Measurements from ENCODE around the gene ABCC6.
A peak's percentile ranks its signal among the peaks of the same experiment; 100 is the strongest.

The ABCC6 gene

DNA sequence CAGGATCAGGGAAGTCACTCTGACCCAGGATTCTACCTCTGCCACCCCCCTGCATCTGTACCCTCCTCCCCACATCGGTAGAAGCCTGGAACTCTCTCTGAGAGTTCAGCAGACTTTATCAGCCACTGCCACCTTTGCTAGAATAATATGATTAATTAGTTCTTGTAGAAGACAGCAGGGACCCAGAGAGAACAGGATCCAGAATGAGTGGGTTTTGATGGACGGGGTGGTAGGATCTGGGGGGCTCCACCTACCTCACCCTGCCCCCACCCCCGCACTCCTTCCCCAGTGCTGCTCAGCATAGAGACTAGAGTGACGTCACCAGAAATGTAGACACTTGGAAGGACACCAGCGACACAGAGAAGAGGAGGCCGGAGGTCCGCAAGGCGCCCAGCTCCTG, 33.5 kb downstream of the ABCC6 start:
- TF ChIP-seq, protein P1, sequence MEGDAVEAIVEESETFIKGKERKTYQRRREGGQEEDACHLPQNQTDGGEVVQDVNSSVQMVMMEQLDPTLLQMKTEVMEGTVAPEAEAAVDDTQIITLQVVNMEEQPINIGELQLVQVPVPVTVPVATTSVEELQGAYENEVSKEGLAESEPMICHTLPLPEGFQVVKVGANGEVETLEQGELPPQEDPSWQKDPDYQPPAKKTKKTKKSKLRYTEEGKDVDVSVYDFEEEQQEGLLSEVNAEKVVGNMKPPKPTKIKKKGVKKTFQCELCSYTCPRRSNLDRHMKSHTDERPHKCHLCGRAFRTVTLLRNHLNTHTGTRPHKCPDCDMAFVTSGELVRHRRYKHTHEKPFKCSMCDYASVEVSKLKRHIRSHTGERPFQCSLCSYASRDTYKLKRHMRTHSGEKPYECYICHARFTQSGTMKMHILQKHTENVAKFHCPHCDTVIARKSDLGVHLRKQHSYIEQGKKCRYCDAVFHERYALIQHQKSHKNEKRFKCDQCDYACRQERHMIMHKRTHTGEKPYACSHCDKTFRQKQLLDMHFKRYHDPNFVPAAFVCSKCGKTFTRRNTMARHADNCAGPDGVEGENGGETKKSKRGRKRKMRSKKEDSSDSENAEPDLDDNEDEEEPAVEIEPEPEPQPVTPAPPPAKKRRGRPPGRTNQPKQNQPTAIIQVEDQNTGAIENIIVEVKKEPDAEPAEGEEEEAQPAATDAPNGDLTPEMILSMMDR (IDR thresholded peaks at IDR 0.05) = no peak

DNA sequence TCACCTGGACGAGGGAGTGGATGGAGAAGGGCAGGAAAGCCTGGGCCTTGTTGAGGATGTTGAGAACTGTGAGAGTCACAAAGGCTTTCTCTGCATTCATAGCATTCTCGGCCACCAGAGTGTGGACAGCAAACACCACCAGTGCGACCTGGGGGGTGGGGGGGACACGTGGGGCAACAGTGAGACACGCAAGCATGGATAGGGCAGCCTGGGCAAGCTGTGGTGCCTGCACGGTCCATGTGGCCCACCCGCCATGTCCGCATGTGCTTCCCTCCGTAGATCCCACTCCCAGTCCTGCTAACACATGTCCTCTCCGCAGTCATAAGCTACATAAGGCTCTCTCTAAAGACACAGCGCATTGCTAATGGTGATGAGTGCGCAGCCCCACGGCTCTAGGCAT, 34.5 kb downstream of the ABCC6 start:
- TF ChIP-seq, protein P1 (IDR thresholded peaks at IDR 0.05) = no peak

DNA sequence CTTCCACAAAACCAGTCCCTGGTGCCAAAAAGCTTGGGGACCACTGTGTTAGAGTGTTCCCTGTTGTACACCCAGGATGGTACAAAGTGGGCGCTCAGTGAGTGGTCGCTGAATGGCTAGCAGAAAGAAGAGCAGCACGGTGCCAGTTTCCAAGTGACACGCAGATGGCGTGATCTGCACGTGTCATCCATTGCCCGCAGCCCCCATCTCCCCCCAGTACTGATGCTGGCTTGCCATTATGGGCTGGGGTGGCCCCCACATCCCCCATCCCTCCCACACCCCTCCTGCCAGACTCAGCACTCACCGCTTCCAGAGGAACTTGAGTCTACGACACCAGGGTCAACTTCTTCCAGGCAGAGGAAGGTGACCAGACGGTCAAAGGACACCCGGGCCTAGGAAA, 36.5 kb downstream of the ABCC6 start:
- TF ChIP-seq, protein P1 (IDR thresholded peaks at IDR 0.05) = no peak

DNA sequence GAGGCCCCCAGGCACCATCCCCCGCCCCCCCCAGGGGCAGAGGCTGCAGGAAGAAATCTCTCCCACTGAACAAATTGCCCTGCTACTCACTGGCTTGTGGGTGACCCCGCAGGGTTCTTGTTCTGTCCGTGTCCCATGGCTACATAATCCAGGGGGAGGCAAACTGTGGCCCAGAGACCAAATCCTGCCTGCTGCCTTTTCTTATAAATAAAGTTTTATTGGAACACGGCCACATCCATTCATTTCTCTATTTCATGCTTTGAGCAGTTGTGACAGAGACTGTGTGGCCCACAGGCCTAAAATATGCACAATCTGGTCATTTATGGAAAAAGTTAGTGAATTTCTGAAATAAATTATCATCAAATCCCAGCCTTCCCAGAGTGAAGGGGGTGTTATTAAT, 38.2 kb downstream of the ABCC6 start:
- TF ChIP-seq, protein P1 (IDR thresholded peaks at IDR 0.05) = no peak

DNA sequence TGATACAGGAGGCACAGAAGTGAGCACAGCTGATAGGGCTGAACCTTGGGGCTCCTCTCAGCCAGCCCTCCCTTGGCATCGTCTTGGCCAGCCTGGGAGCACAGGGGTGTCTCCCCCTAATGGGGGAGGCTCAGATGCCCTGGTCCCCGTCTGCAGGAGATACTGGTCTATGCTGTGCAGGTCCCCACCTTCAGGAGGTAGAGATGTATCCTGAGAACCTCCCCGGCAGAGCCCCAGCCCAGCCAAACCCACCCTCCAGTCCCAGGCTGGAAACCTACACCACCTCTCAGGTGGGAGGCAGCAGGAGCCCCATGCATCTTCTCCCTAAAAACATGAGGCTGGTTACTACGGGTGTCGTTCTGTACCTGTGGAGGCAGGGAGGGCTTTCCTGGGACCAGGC, 38.7 kb downstream of the ABCC6 start:
- TF ChIP-seq, protein P1 (IDR thresholded peaks at IDR 0.05) = no peak

DNA sequence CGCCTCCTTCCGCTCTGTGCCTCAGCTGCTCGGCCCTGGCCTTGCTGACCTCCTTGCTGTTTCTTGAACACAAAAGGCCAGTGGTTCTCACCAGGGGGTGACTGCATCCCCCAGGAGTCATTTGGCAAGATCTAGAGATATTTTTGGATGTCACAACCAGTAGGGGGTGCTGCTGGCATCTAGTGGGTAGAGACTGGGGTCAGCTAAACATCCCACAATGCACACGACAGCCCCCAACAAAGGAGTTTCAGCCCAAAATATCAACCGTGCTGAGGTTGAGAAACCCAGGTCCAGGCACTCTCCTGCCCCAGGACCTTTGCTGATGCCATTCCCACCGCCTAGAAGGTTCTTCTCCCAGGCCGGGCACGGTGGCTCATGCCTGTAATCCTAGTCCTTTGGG, 39.7 kb downstream of the ABCC6 start:
- TF ChIP-seq, protein P1 (IDR thresholded peaks at IDR 0.05) = peak; percentile 34; the same call in 1 of the 2 replicates

DNA sequence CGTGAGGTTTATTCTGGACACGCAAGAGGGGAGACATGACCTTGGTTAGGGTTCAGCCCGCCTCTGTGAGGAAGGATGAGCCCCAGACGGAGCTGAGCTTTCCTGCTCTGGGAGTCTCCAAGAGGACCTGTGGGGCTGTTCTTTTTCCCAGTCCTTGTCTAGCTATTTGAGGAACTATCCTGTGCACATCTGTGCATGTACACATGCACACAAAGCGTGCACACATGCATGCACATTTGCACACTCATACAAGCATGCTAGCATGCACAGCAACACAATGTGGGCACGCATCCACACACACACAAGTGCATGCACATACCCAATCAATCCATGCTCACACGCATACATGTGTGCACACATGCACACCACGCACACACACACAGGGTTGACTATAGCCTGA, 40.4 kb downstream of the ABCC6 start:
- TF ChIP-seq, protein P1 (IDR thresholded peaks at IDR 0.05) = no peak

DNA sequence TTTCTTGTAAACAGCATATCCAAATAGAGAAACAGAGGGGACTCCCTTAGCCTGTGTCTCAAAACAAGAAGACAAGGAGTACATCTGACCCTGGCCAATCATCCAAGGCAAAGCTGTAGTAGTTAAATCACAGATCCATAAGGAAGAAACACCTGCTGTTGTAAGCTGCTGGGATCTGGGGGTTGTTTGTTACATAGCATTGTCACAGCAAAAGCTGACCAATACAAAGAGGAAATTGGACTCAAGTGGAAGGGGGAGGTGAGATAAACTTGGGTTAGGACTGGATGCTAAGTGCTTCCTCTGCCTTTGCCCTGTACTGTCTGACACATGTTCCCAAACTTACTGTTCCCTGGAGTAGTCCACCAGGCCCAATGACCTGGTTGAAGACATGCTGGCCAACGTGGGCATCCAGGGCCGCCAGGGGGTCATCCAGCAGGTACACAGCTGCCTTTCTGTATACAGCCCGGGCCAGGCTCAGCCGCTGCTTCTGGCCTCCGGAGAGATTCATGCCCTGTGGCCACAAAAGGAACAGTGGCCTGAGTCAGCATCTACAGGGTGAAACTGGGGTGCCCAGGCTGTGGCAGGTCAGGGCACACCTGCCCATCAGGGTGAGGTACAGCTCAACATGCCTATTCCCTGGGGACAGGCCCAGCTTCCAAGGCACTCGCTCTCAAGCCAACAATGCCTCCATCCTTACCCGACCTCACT, 44.7 kb downstream of the ABCC6 start:
- TF ChIP-seq, protein P1 (IDR thresholded peaks at IDR 0.05) = no peak

All from LNCAP (cell line).